Measurements from ENCODE around the gene TMPRSS5.

The TMPRSS5 gene

GRCh38 chr11:113664981-113665710, 41.0 kb downstream of the TMPRSS5 start:
- DNase-seq = no peak

- no peak for DNase-seq
Measured at GRCh38 chr11:113664069-113664980, 41.8 kb downstream of the TMPRSS5 start.

GRCh38 chr11:113663567-113663966, 42.5 kb downstream of the TMPRSS5 start:
- DNase-seq = no peak

GRCh38 chr11:113655771-113656170, 50.3 kb downstream of the TMPRSS5 start:
- no peak for DNase-seq

GRCh38 chr11:113651023-113651422, 55.1 kb downstream of the TMPRSS5 start:
- no peak for DNase-seq

GRCh38 chr11:113649311-113649710, 56.8 kb downstream of the TMPRSS5 start:
- no peak for DNase-seq

GRCh38 chr11:113647856-113648255, 58.3 kb downstream of the TMPRSS5 start:
- no peak for DNase-seq

- no peak for DNase-seq
Measured at GRCh38 chr11:113647108-113647507, 59.0 kb downstream of the TMPRSS5 start.

GRCh38 chr11:113645593-113646349, 60.3 kb downstream of the TMPRSS5 start:
- DNase-seq = no peak

- DNase-seq = no peak
Measured at GRCh38 chr11:113644605-113645004, 61.5 kb downstream of the TMPRSS5 start.

- no peak for DNase-seq
Measured at GRCh38 chr11:113643701-113644100, 62.4 kb downstream of the TMPRSS5 start.

- DNase-seq = no peak
Measured at GRCh38 chr11:113643006-113643585, 63.0 kb downstream of the TMPRSS5 start.

GRCh38 chr11:113642090-113642489, 64.0 kb downstream of the TMPRSS5 start:
- DNase-seq = no peak

- no peak for DNase-seq
Measured at GRCh38 chr11:113638376-113638775, 67.7 kb downstream of the TMPRSS5 start.

GRCh38 chr11:113637636-113638035, 68.5 kb downstream of the TMPRSS5 start:
- DNase-seq = no peak

Data from activated CD4-positive, CD25-positive, alpha-beta regulatory T cell treated with anti-CD3 and anti-CD28 coated beads, Interleukin-2, amount 50 U/mL, for 72 hours (primary cell).